Thoracic aorta (tissue), 2 donors: ENCODE data around the gene C15orf40. TPM values are rescaled to one million over a fixed set of nuclear protein-coding genes. Genes with fewer than 3 reads are reported as not detected.

Source experiments
- ATAC-seq: fragments of 150-250 bp; one replicate; pipeline ENCODE4 v1.8.0; 2017; ENCODE audit warnings: low read depth; ENCODE audit not compliant: insufficient number of reproducible peaks, low FRiP score
- DNase-seq: peaks from one replicate; pipeline ENCODE4 v3.0.0-alpha.2; 2020; ENCODE audit warnings: low spot score
- H3K27ac ChIP-seq, 2 donors: fragments of 200-600 bp; sonication (generic); 1 replicate in 1 of 2; 2 replicates in 1 of 2; pipeline ENCODE4 v1.5.1; 2016; ENCODE audit warnings: mild to moderate bottlenecking in 2 of 2, moderate library complexity in 2 of 2
- H3K27me3 ChIP-seq: fragments of 200-600 bp; sonication (generic); replicated peaks from 2 replicates; pipeline ENCODE4 v1.6.0; 2016; ENCODE audit warnings: mild to moderate bottlenecking; ENCODE audit not compliant: insufficient read depth
- H3K36me3 ChIP-seq: fragments of 200-600 bp; sonication (generic); one replicate; pipeline ENCODE4 v1.5.1; 2016
- H3K4me1 ChIP-seq, 2 donors: fragments of 200-600 bp; sonication (generic); 1 replicate in 1 of 2; 2 replicates in 1 of 2; pipeline versions ENCODE4 v1.5.1 to v1.6.0; 2016; ENCODE audit warnings: low read depth in 2 of 2, mild to moderate bottlenecking in 1 of 2; ENCODE audit not compliant: control insufficient read depth in 1 of 2
- H3K4me3 ChIP-seq: fragments of 200-600 bp; sonication (generic); 2 replicates; pipeline ENCODE4 v1.5.1; 2016; ENCODE audit warnings: mild to moderate bottlenecking
- H3K9me3 ChIP-seq: fragments of 200-600 bp; sonication (generic); 2 replicates; pipeline ENCODE4 v1.5.1; 2016
- CTCF ChIP-seq: fragments of 200-600 bp; sonication (generic); IDR thresholded peaks from one replicate; pipeline ENCODE4 v1.5.1; 2019; ENCODE audit warnings: antibody characterized with exemption
- total RNA-seq, 2 donors: library from RNA; depleted of rRNA; stranded (reverse); fragments of >200 nt; gene quantifications; one replicate each; pipeline versions ENCODE4 v1.1.0 to v1.2.3, GENCODE V29; 2016

The C15orf40 gene
- total RNA-seq, 2 donors from 2014 or later = 10.2 to 16.7 TPM

- no peak overlapping the region for H3K27ac ChIP-seq
- no peak for DNase-seq
- no peaks in the 10 kb centered on the region for H3K36me3 ChIP-seq
- no peak overlapping the region for H3K4me3 ChIP-seq
- ATAC-seq = no peak
- peaks cover 0 to 3% of the 10 kb centered on the region in 2 donors for H3K4me1 ChIP-seq
- no peaks in the 10 kb centered on the region for H3K9me3 ChIP-seq
- no peaks in the 10 kb centered on the region for H3K27me3 ChIP-seq
- TF ChIP-seq CTCF = no peak
Measured at GRCh38 chr15:82980981-82981380, 30.5 kb downstream of the C15orf40 start.

- H3K4me3 ChIP-seq = no peak overlapping the region
- H3K4me1 ChIP-seq = no peaks in the 10 kb centered on the region
- H3K27ac ChIP-seq = no peak overlapping the region
- no peak for DNase-seq
- no peaks in the 10 kb centered on the region for H3K27me3 ChIP-seq
- H3K36me3 ChIP-seq = no peaks in the 10 kb centered on the region
- no peak for ATAC-seq
- no peak for TF ChIP-seq CTCF
- no peaks in the 10 kb centered on the region for H3K9me3 ChIP-seq
Measured at GRCh38 chr15:82979726-82980125, 31.7 kb downstream of the C15orf40 start.

- TF ChIP-seq CTCF = no peak
- no peak overlapping the region for H3K4me3 ChIP-seq
Measured at GRCh38 chr15:82978438-82978837, 33.0 kb downstream of the C15orf40 start.

GRCh38 chr15:82977076-82977475 lies 34.4 kb downstream of the C15orf40 start:
- TF ChIP-seq CTCF = no peak
- H3K27me3 ChIP-seq = no peaks in the 10 kb centered on the region
- ATAC-seq (no peak), DNase-seq (no peak)
- no peak overlapping the region for H3K27ac ChIP-seq
- H3K4me3 ChIP-seq = no peak overlapping the region
- H3K9me3 ChIP-seq = no peaks in the 10 kb centered on the region
- H3K4me1 ChIP-seq = no peaks in the 10 kb centered on the region
- H3K36me3 ChIP-seq = no peaks in the 10 kb centered on the region

More at GRCh38 chr15:82978438-82978837, 33.0 kb downstream of the C15orf40 start:
- DNase-seq (no peak), ATAC-seq (no peak)
- H3K36me3 ChIP-seq = no peaks in the 10 kb centered on the region
- no peak overlapping the region for H3K27ac ChIP-seq
- no peaks in the 10 kb centered on the region for H3K9me3 ChIP-seq
- no peaks in the 10 kb centered on the region for H3K4me1 ChIP-seq
- no peaks in the 10 kb centered on the region for H3K27me3 ChIP-seq

- Histone ChIP-seq H3K36me3 (no peaks in the 10 kb centered on the region), H3K9me3 (no peaks in the 10 kb centered on the region), H3K27me3 (no peaks in the 10 kb centered on the region), H3K4me1 (peaks cover 0 to 8% of the 10 kb centered on the region in 2 donors), H3K4me3 (no peak overlapping the region), H3K27ac (no peak overlapping the region)
- ATAC-seq = no peak
- no peak for DNase-seq
- TF ChIP-seq CTCF = no peak
Measured at GRCh38 chr15:82972990-82973389, 38.4 kb downstream of the C15orf40 start.
